Measurements from ENCODE around the gene DAP3.
"Not testable (repeated sequence)": the region's sequence is repeated elsewhere in the genome, so short reads cannot be mapped to it uniquely, and the experiment has no call there.

DAP3 gene

GRCh38 chr1:155671750-155672149 lies 17.1 kb upstream of the DAP3 start:
- no peak overlapping the region for H3K4me2 ChIP-seq (ENCODE audit: insufficient read depth, low read length)
- no peak overlapping the region for H2AFZ ChIP-seq (ENCODE audit: low read depth, low read length)
- H3K79me2 ChIP-seq (ENCODE audit: insufficient read depth, low read length), result no peaks in the 10 kb centered on the region
- no peak overlapping the region for H3K9ac ChIP-seq (ENCODE audit: low read depth, low read length)
- DNase-seq (no peak), ATAC-seq (ENCODE audit: insufficient read depth, low read depth) (no peak)
- H3K27me3 ChIP-seq (ENCODE audit: insufficient read depth, low read length, poor library complexity), result no peaks in the 10 kb centered on the region
- H4K20me1 ChIP-seq (ENCODE audit: insufficient read depth, low read length), result no peaks in the 10 kb centered on the region
- no peak overlapping the region for H3K27ac ChIP-seq (ENCODE audit: low read length)
- no peaks in the 10 kb centered on the region for H3K4me1 ChIP-seq (ENCODE audit: insufficient read depth, low read length)
- no peaks in the 10 kb centered on the region for H3K9me3 ChIP-seq (ENCODE audit: insufficient read depth, low read length, severe bottlenecking)
- H3K36me3 ChIP-seq (ENCODE audit: insufficient read depth, low read length), result peaks cover 93% of the 10 kb centered on the region
- TF ChIP-seq EZH2 (IDR thresholded peaks at IDR 0.05; ENCODE audit: borderline replicate concordance, low read depth, low read length, severe bottlenecking), result no peak
- TF ChIP-seq, protein P1, sequence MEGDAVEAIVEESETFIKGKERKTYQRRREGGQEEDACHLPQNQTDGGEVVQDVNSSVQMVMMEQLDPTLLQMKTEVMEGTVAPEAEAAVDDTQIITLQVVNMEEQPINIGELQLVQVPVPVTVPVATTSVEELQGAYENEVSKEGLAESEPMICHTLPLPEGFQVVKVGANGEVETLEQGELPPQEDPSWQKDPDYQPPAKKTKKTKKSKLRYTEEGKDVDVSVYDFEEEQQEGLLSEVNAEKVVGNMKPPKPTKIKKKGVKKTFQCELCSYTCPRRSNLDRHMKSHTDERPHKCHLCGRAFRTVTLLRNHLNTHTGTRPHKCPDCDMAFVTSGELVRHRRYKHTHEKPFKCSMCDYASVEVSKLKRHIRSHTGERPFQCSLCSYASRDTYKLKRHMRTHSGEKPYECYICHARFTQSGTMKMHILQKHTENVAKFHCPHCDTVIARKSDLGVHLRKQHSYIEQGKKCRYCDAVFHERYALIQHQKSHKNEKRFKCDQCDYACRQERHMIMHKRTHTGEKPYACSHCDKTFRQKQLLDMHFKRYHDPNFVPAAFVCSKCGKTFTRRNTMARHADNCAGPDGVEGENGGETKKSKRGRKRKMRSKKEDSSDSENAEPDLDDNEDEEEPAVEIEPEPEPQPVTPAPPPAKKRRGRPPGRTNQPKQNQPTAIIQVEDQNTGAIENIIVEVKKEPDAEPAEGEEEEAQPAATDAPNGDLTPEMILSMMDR (IDR thresholded peaks at IDR 0.05; ENCODE audit: borderline replicate concordance, extremely low read depth, low read length, poor library complexity, severe bottlenecking), result no peak
- H3K4me3 ChIP-seq (ENCODE audit: low read depth in 1 of 2, low read length in 2 of 2), result no peak overlapping the region

DNA sequence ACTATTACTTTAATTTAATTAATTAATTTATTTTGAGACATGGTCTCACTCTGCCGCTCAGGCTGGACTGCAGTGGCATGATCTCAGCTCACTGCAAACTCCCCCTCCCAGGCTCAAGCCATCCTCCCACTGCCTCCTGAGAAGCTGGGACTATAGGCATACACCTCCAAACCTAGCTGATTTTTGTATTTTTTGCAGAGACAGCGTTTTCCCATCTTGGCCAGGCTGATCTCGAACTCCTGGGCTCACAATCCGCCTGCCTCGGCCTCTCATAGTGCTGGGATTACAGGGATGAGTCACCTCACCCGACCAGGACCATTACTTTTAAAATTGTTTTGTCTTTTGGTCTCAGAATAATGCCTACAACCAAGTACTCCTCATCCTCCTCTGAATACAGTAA lies 15.9 kb upstream of the DAP3 start:
- Histone ChIP-seq H3K9ac (ENCODE audit: low read depth, low read length) (no peak overlapping the region), H3K9me3 (ENCODE audit: insufficient read depth, low read length, severe bottlenecking) (no peaks in the 10 kb centered on the region), H3K36me3 (ENCODE audit: insufficient read depth, low read length) (peaks cover 94% of the 10 kb centered on the region), H3K4me2 (ENCODE audit: insufficient read depth, low read length) (no peak overlapping the region), H3K27ac (ENCODE audit: low read length) (no peak overlapping the region), H3K4me1 (ENCODE audit: insufficient read depth, low read length) (no peaks in the 10 kb centered on the region), H2AFZ (ENCODE audit: low read depth, low read length) (no peak overlapping the region), H3K79me2 (ENCODE audit: insufficient read depth, low read length) (no peaks in the 10 kb centered on the region), H3K4me3 (ENCODE audit: low read depth in 1 of 2, low read length in 2 of 2) (no peak overlapping the region), H4K20me1 (ENCODE audit: insufficient read depth, low read length) (no peaks in the 10 kb centered on the region), H3K27me3 (ENCODE audit: insufficient read depth, low read length, poor library complexity) (no peaks in the 10 kb centered on the region)
- ATAC-seq (ENCODE audit: insufficient read depth, low read depth) (no peak), DNase-seq (no peak)
- TF ChIP-seq, protein P1 (IDR thresholded peaks at IDR 0.05; ENCODE audit: borderline replicate concordance, extremely low read depth, low read length, poor library complexity, severe bottlenecking), result no peak
- no peak for TF ChIP-seq EZH2 (IDR thresholded peaks at IDR 0.05; ENCODE audit: borderline replicate concordance, low read depth, low read length, severe bottlenecking)

DNA sequence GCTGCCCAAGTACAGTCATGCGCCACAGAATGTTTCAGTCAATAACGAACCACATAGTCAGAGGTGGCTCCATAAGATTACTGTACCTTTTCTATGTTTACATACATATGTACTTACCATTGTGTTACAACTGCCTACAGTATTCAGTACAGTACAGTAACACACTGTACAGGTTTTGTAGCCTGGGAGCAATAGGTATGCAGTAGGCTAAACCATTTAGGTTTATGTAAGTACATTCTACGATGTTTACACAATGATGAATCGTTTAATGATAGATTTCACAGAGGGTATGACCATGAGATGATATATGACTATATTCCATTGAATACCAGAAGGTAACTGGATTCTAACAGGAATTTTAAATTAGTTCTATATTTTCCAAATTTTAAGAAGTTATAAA lies 10.9 kb upstream of the DAP3 start:
- Histone ChIP-seq H3K4me2 (ENCODE audit: insufficient read depth, low read length) (no peak overlapping the region), H4K20me1 (ENCODE audit: insufficient read depth, low read length) (peaks cover 18% of the 10 kb centered on the region; the same call in 1 of the 2 replicates), H3K4me1 (ENCODE audit: insufficient read depth, low read length) (no peaks in the 10 kb centered on the region), H3K9me3 (ENCODE audit: insufficient read depth, low read length, severe bottlenecking) (no peaks in the 10 kb centered on the region), H3K9ac (ENCODE audit: low read depth, low read length) (no peak overlapping the region), H3K36me3 (ENCODE audit: insufficient read depth, low read length) (peaks cover 76% of the 10 kb centered on the region), H3K79me2 (ENCODE audit: insufficient read depth, low read length) (peaks cover 39% of the 10 kb centered on the region), H3K27ac (ENCODE audit: low read length) (no peak overlapping the region), H2AFZ (ENCODE audit: low read depth, low read length) (no peak overlapping the region), H3K4me3 (ENCODE audit: low read depth in 1 of 2, low read length in 2 of 2) (no peak overlapping the region), H3K27me3 (ENCODE audit: insufficient read depth, low read length, poor library complexity) (no peaks in the 10 kb centered on the region)
- DNase-seq, result no peak
- no peak for ATAC-seq (ENCODE audit: insufficient read depth, low read depth)
- TF ChIP-seq, protein P1 (IDR thresholded peaks at IDR 0.05; ENCODE audit: borderline replicate concordance, extremely low read depth, low read length, poor library complexity, severe bottlenecking), result no peak
- TF ChIP-seq EZH2 (IDR thresholded peaks at IDR 0.05; ENCODE audit: borderline replicate concordance, low read depth, low read length, severe bottlenecking), result no peak

GRCh38 chr1:155678992-155679391 lies 9.9 kb upstream of the DAP3 start:
- H3K36me3 ChIP-seq (ENCODE audit: insufficient read depth, low read length), result peaks cover 78% of the 10 kb centered on the region
- not testable (repeated sequence) for H2AFZ ChIP-seq (ENCODE audit: low read depth, low read length); H3K27me3 ChIP-seq (ENCODE audit: insufficient read depth, low read length, poor library complexity); H3K4me2 ChIP-seq (ENCODE audit: insufficient read depth, low read length); H3K4me1 ChIP-seq (ENCODE audit: insufficient read depth, low read length); H3K4me3 ChIP-seq (ENCODE audit: low read depth in 1 of 2, low read length in 2 of 2); H3K9me3 ChIP-seq (ENCODE audit: insufficient read depth, low read length, severe bottlenecking); ATAC-seq (ENCODE audit: insufficient read depth, low read depth); H3K27ac ChIP-seq (ENCODE audit: low read length); DNase-seq; H3K9ac ChIP-seq (ENCODE audit: low read depth, low read length)
- peaks cover 49% of the 10 kb centered on the region for H3K79me2 ChIP-seq (ENCODE audit: insufficient read depth, low read length)
- H4K20me1 ChIP-seq (ENCODE audit: insufficient read depth, low read length), result peaks cover 28% of the 10 kb centered on the region

All from DND-41 (cell line).